K562 treated with DMSO at 1 percent for 48 hours (cell line): ENCODE data around the gene CD80. TPM values are rescaled to one million over a fixed set of nuclear protein-coding genes. Genes with fewer than 3 reads are reported as not detected.

Experiments used
- total RNA-seq: library from RNA; unstranded; fragments of 300-600 nt; gene quantifications from 2 replicates; pipeline ENCODE4 v1.2.3, GENCODE V29; 2022; ENCODE audit warnings: low replicate concordance; ENCODE audit errors: extremely low read depth

Gene CD80
- total RNA-seq = not detected in 2 replicates

GRCh38 chr3:119559441-119559963, at the start of gene CD80:
TSS of gene CD80 (minus strand) at chr3:119559614. CDS start at chr3:119557728, 1,886 bp downstream.

GRCh38 chr3:119597548-119598288, 38.3 kb upstream of the CD80 start, which contains the start of gene PLA1A:
TSS of gene PLA1A (plus strand) at chr3:119597885. CDS start at chr3:119597914, 29 bp downstream.

GRCh38 chr3:119579366-119580066, 20.1 kb upstream of the CD80 start, which contains the start of gene ADPRH:
TSS of gene ADPRH (plus strand) at chr3:119579492. CDS start at chr3:119582170, 2,678 bp downstream.

GRCh38 chr3:119498186-119499011, 61.0 kb downstream of the CD80 start, which contains the start of gene TIMMDC1:
TSS of gene TIMMDC1 (plus strand) at chr3:119498547. CDS start at chr3:119498734, 187 bp downstream.

Other genes starting within 250 kb of the CD80 start
- gene TMEM39A, start 96.0 kb downstream of the CD80 start, total RNA-seq = not detected in 2 replicates
- gene POGLUT1, start 90.7 kb downstream of the CD80 start, total RNA-seq = not detected in 2 replicates
- not detected in 2 replicates for gene TIMMDC1, start 61.1 kb downstream of the CD80 start, total RNA-seq
- gene ADPRH, start 19.9 kb upstream of the CD80 start, total RNA-seq = not detected in 2 replicates
- gene PLA1A, start 38.3 kb upstream of the CD80 start, total RNA-seq = not detected in 2 replicates
- gene POPDC2, start 101.0 kb upstream of the CD80 start, total RNA-seq = not detected in 2 replicates
- gene COX17, start 117.8 kb upstream of the CD80 start, total RNA-seq = not detected in 2 replicates
- not detected in 2 replicates for gene CFAP91, start 143.4 kb upstream of the CD80 start, total RNA-seq
- gene NR1I2, start 222.5 kb upstream of the CD80 start, total RNA-seq = not detected in 2 replicates